Liver (tissue), 9 donors: ENCODE measurements around the gene TFDP1. TPM values are rescaled to one million over a fixed set of nuclear protein-coding genes. Genes with fewer than 3 reads are reported as not detected.

Source experiments
- DNase-seq: peaks from one replicate; pipeline ENCODE4 v3.0.0-alpha.2; 2017; ENCODE audit warnings: low spot score
- H3K27ac ChIP-seq, 2 donors: one replicate each; pipeline ENCODE4 v1.7.0; 2013; ENCODE audit warnings: inconsistent platforms in 2 of 2, low read length in 2 of 2, control low read depth in 1 of 2, low read depth in 1 of 2, mild to moderate bottlenecking in 1 of 2
- H3K27me3 ChIP-seq, 4 donors: one replicate each; pipeline versions ENCODE4 v1.6.1 to v1.7.0; 2013; ENCODE audit warnings: low read length in 3 of 4, inconsistent platforms in 1 of 4, mild to moderate bottlenecking in 1 of 4, moderate library complexity in 1 of 4; ENCODE audit not compliant: control insufficient read depth in 4 of 4, insufficient read depth in 4 of 4
- H3K36me3 ChIP-seq, 4 donors: one replicate each; pipeline versions ENCODE4 v1.6.1 to v1.7.0; 2013; ENCODE audit warnings: low read length in 3 of 4, mild to moderate bottlenecking in 3 of 4, low read depth in 1 of 4, moderate library complexity in 1 of 4; ENCODE audit not compliant: control insufficient read depth in 4 of 4, insufficient read depth in 3 of 4
- H3K4me1 ChIP-seq, 4 donors: one replicate each; pipeline versions ENCODE4 v1.6.1 to v1.7.0; 2013; ENCODE audit warnings: low read length in 3 of 4, mild to moderate bottlenecking in 3 of 4, moderate library complexity in 1 of 4; ENCODE audit not compliant: control insufficient read depth in 4 of 4, insufficient read depth in 4 of 4
- H3K4me3 ChIP-seq, 3 donors: one replicate each; pipeline versions ENCODE4 v1.6.1 to v1.7.0; 2013; ENCODE audit warnings: low read length in 3 of 3, control low read depth in 1 of 3, low read depth in 1 of 3, mild to moderate bottlenecking in 1 of 3
- H3K9ac ChIP-seq, 2 donors: one replicate each; pipeline ENCODE4 v1.7.0; 2013; ENCODE audit warnings: low read length in 2 of 2, mild to moderate bottlenecking in 2 of 2, moderate library complexity in 2 of 2, control low read depth in 1 of 2, low read depth in 1 of 2
- H3K9me3 ChIP-seq, 4 donors: one replicate each; pipeline versions ENCODE4 v1.6.1 to v1.7.0; 2013; ENCODE audit warnings: low read length in 3 of 4; ENCODE audit not compliant: control insufficient read depth in 4 of 4
- ATF3 ChIP-seq: IDR thresholded peaks from 2 replicates; pipeline ENCODE4 v1.6.1; 2016; ENCODE audit warnings: antibody characterized with exemption
- CTCF ChIP-seq: fragments of 150-350 bp; IDR thresholded peaks from 2 replicates; pipeline ENCODE4 v1.5.1; 2017; ENCODE audit warnings: improper control_type of control experiment, low read depth, low read length; ENCODE audit not compliant: missing input control
- EGR1 ChIP-seq, 2 donors: IDR thresholded peaks; 2 replicates each; pipeline ENCODE4 v1.6.1; 2016 to 2018; ENCODE audit warnings: antibody characterized with exemption in 2 of 2, low read depth in 2 of 2
- FOXA2 ChIP-seq: IDR thresholded peaks from 2 replicates; pipeline ENCODE4 v1.6.1; 2016; ENCODE audit warnings: antibody characterized with exemption
- GABPA ChIP-seq, 2 donors: IDR thresholded peaks in 1 of 2; conservative IDR thresholded peaks in 1 of 2; 2 replicates each; pipeline ENCODE4 v1.6.1; 2016; ENCODE audit warnings: antibody characterized with exemption in 2 of 2, mild to moderate bottlenecking in 1 of 2, moderate library complexity in 1 of 2
- HNF4A ChIP-seq, 2 donors: conservative IDR thresholded peaks; 2 replicates each; pipeline ENCODE4 v1.6.1; 2016; ENCODE audit warnings: antibody characterized with exemption in 2 of 2, mild to moderate bottlenecking in 2 of 2
- HNF4G ChIP-seq: IDR thresholded peaks from 2 replicates; pipeline ENCODE4 v1.6.1; 2016; ENCODE audit warnings: antibody characterized with exemption
- JUND ChIP-seq, 2 donors: IDR thresholded peaks; 2 replicates each; pipeline ENCODE4 v1.6.1; 2016; ENCODE audit warnings: antibody characterized with exemption in 2 of 2
- MAX ChIP-seq: IDR thresholded peaks from 2 replicates; pipeline ENCODE4 v1.6.1; 2016; ENCODE audit warnings: antibody characterized with exemption
- NR2F2 ChIP-seq: IDR thresholded peaks from 2 replicates; pipeline ENCODE4 v1.6.1; 2016; ENCODE audit warnings: antibody characterized with exemption
- RAD21 ChIP-seq, 2 donors: IDR thresholded peaks; 2 replicates each; pipeline ENCODE4 v1.6.1; 2016; ENCODE audit warnings: antibody characterized with exemption in 2 of 2, mild to moderate bottlenecking in 2 of 2
- RXRA ChIP-seq, 2 donors: IDR thresholded peaks; 2 replicates each; pipeline ENCODE4 v1.6.1; 2017 to 2018; ENCODE audit warnings: antibody characterized with exemption in 2 of 2, mild to moderate bottlenecking in 1 of 2
- SP1 ChIP-seq: IDR thresholded peaks from 2 replicates; pipeline ENCODE4 v1.6.1; 2018; ENCODE audit warnings: antibody characterized with exemption, mild to moderate bottlenecking
- TAF1 ChIP-seq: conservative IDR thresholded peaks from 2 replicates; pipeline ENCODE4 v1.6.1; 2016; ENCODE audit warnings: antibody characterized with exemption, mild to moderate bottlenecking
- YY1 ChIP-seq: IDR thresholded peaks from 2 replicates; pipeline ENCODE4 v1.6.1; 2016; ENCODE audit warnings: antibody characterized with exemption, mild to moderate bottlenecking
- WGBS: extraction: QIAGEN DNeasy Blood & Tissue Kit; methylation state at CpG from one replicate; pipeline ENCODE4 v1.1.7; 2013; 5-methylcytosine and 5-hydroxymethylcytosine counted together
- polyA plus RNA-seq, 2 donors: library from polyadenylated mRNA; stranded (reverse) in 1 of 2; unstranded in 1 of 2; fragments of 200-250 nt in 1 of 2; fragments of >200 nt in 1 of 2; fragmentation: Nextera tagmentation in 1 of 2; extraction: Ambion mirVana in 1 of 2; gene quantifications; one replicate each; pipeline versions ENCODE4 v1.2.1 to v1.2.3, GENCODE V29; 2013 to 2015
- total RNA-seq, 2 donors: library from RNA; depleted of rRNA; stranded (reverse); fragments of >200 nt; gene quantifications; one replicate each; pipeline ENCODE4 v1.2.3, GENCODE V29; 2014
- TF ChIP-seq, protein P1 (sequence below): IDR thresholded peaks from 2 replicates; pipeline ENCODE4 v1.6.1; 2016; ENCODE audit warnings: antibody characterized with exemption, mild to moderate bottlenecking
- TF ChIP-seq, protein P2 (sequence below): IDR thresholded peaks from 2 replicates; pipeline ENCODE4 v1.6.1; 2016; ENCODE audit warnings: antibody characterized with exemption
- donor health status: healthy.
- donor health status: healthy.
- donor health status: healthy.
- donor health status: healthy.
- donor health status: healthy.

Gene TFDP1
- total and polyA plus RNA-seq, 4 donors = 9.9 to 140 (median 17.8) TPM

GRCh38 chr13:113659337-113659736, 74.8 kb downstream of the TFDP1 start:
- DNase-seq = no peak
- no peaks in the 10 kb centered on the region for H3K4me1 ChIP-seq
- no peaks in the 10 kb centered on the region for H3K36me3 ChIP-seq
- H3K27ac ChIP-seq = no peak overlapping the region
- no peak overlapping the region for H3K9ac ChIP-seq
- H3K4me3 ChIP-seq = no peak overlapping the region
- no peak for TF ChIP-seq JUND (IDR thresholded peaks at IDR 0.05)
- TF ChIP-seq RXRA (IDR thresholded peaks at IDR 0.05) = no peak
- no peak for TF ChIP-seq SP1
- TF ChIP-seq GABPA (IDR thresholded peaks at IDR 0.05 in 1 of 2, conservative IDR thresholded peaks at IDR 0.05 in 1 of 2) = no peak
- no peak for TF ChIP-seq HNF4G
- no peak for TF ChIP-seq NR2F2
- no peak for TF ChIP-seq MAX
- TF ChIP-seq TAF1 = no peak
- TF ChIP-seq, protein P1, sequence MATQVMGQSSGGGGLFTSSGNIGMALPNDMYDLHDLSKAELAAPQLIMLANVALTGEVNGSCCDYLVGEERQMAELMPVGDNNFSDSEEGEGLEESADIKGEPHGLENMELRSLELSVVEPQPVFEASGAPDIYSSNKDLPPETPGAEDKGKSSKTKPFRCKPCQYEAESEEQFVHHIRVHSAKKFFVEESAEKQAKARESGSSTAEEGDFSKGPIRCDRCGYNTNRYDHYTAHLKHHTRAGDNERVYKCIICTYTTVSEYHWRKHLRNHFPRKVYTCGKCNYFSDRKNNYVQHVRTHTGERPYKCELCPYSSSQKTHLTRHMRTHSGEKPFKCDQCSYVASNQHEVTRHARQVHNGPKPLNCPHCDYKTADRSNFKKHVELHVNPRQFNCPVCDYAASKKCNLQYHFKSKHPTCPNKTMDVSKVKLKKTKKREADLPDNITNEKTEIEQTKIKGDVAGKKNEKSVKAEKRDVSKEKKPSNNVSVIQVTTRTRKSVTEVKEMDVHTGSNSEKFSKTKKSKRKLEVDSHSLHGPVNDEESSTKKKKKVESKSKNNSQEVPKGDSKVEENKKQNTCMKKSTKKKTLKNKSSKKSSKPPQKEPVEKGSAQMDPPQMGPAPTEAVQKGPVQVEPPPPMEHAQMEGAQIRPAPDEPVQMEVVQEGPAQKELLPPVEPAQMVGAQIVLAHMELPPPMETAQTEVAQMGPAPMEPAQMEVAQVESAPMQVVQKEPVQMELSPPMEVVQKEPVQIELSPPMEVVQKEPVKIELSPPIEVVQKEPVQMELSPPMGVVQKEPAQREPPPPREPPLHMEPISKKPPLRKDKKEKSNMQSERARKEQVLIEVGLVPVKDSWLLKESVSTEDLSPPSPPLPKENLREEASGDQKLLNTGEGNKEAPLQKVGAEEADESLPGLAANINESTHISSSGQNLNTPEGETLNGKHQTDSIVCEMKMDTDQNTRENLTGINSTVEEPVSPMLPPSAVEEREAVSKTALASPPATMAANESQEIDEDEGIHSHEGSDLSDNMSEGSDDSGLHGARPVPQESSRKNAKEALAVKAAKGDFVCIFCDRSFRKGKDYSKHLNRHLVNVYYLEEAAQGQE = no peak
- TF ChIP-seq FOXA2 = no peak
- no peak for TF ChIP-seq YY1
- no peak for TF ChIP-seq EGR1 (IDR thresholded peaks at IDR 0.05; ENCODE audit: low read depth in 2 of 2)
- TF ChIP-seq RAD21 (IDR thresholded peaks at IDR 0.05) = no peak
- TF ChIP-seq HNF4A (conservative IDR thresholded peaks at IDR 0.05) = no peak
- TF ChIP-seq CTCF = no peak
- TF ChIP-seq ATF3 = no peak
- no peaks in the 10 kb centered on the region for H3K9me3 ChIP-seq
- no peaks in the 10 kb centered on the region for H3K27me3 ChIP-seq
- 92% methylated on average over 8 of the region's 8 CpGs for WGBS

DNA sequence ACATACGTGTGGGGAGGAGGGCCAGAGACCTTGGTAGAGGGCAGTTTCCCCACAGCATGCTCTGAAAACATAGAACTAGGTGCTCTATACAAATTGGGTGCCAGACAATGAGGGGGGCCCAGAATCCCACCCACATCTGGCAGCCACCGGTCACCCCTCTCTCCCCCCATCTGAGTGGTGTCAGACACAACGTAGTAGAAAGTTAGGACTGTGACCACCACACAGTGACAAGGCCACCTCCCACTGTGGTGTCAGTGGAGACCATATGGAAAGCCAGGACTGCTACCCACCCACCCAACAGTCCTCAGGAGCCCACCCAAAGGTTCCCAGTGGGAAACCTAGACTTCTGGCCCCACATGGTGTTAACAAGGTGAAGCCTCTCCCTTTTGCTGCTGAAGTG, 75.5 kb downstream of the TFDP1 start:
- TF ChIP-seq, protein P2, sequence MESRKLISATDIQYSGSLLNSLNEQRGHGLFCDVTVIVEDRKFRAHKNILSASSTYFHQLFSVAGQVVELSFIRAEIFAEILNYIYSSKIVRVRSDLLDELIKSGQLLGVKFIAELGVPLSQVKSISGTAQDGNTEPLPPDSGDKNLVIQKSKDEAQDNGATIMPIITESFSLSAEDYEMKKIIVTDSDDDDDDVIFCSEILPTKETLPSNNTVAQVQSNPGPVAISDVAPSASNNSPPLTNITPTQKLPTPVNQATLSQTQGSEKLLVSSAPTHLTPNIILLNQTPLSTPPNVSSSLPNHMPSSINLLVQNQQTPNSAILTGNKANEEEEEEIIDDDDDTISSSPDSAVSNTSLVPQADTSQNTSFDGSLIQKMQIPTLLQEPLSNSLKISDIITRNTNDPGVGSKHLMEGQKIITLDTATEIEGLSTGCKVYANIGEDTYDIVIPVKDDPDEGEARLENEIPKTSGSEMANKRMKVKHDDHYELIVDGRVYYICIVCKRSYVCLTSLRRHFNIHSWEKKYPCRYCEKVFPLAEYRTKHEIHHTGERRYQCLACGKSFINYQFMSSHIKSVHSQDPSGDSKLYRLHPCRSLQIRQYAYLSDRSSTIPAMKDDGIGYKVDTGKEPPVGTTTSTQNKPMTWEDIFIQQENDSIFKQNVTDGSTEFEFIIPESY = no peak
- TF ChIP-seq RXRA (IDR thresholded peaks at IDR 0.05) (no peak), JUND (IDR thresholded peaks at IDR 0.05) (no peak), FOXA2 (no peak), MAX (no peak), EGR1 (IDR thresholded peaks at IDR 0.05; ENCODE audit: low read depth in 2 of 2) (no peak), CTCF (no peak), HNF4A (conservative IDR thresholded peaks at IDR 0.05) (no peak), GABPA (IDR thresholded peaks at IDR 0.05 in 1 of 2, conservative IDR thresholded peaks at IDR 0.05 in 1 of 2) (no peak)
- TF ChIP-seq, protein P1 = no peak
- H3K9me3 ChIP-seq = peaks cover 0 to 1% (median 0%) of the 10 kb centered on the region in 4 donors
- no peak overlapping the region for H3K27ac ChIP-seq
- no peaks in the 10 kb centered on the region for H3K27me3 ChIP-seq
- H3K36me3 ChIP-seq = no peaks in the 10 kb centered on the region
- peaks cover 0 to 4% (median 0%) of the 10 kb centered on the region in 4 donors for H3K4me1 ChIP-seq
- no peak overlapping the region for H3K9ac ChIP-seq
- DNase-seq = no peak
- 85% methylated on average over 3 of the region's 3 CpGs for WGBS
- H3K4me3 ChIP-seq = no peak overlapping the region
